Cardiac fibroblast (primary cell): Measurements from ENCODE around the gene ACAP2.
A peak's percentile ranks its signal among the peaks of the same experiment; 100 is the strongest.

Experiments used
- DNase-seq, 2 donors: peaks; one replicate each; pipeline versions ENCODE4 v3.0.0 to v3.0.0-alpha.2; 2010; ENCODE audit warnings: low read depth in 2 of 2
- H3K4me3 ChIP-seq, 2 donors: replicated peaks in 1 of 2; 1 replicate in 1 of 2; 2 replicates in 1 of 2; pipeline ENCODE4 v1.5.1; 2011; ENCODE audit warnings: low read depth in 2 of 2, low read length in 2 of 2, mild to moderate bottlenecking in 2 of 2, moderate library complexity in 1 of 2
- TF ChIP-seq, protein P1 (sequence below): IDR thresholded peaks from one replicate; pipeline ENCODE4 v1.5.1; 2011; ENCODE audit warnings: low read depth, mild to moderate bottlenecking, low read length, inconsistent platforms

Gene ACAP2

DNA sequence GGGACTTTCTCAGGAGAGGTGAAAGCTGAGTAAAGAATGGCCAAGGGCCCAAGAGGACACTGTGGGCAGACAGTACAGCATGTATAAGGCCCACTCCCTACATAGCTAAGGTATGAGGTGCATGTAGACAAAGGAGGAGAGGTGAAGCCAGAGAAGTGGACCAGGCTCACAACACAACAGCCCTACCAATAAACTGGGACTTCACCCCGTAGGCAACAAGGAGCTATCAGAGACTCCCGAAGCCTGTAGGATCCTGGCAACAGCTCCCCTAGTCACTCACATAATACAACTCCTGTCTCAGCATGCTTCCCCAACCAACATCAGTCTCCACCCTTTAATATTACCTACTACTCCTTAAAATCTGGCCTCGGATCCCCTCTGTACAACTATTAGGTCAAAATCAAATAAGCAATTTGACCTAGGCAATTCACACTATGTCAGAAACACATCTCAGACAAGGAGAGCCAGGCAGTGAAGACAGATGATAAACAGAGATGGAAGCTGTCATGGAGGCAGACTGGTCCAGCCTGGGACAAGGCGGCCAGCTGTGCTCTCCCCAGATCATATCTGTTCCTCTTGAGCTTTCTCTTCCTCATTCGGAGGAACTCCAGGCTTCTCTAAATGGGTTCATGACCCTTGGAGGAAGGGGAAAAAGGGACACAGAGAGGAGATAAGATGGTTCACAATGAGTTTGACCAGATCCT is 173.3 kb downstream of the ACAP2 start:
- H3K4me3 ChIP-seq = peak overlapping the region; percentile 73 to 77
- TF ChIP-seq, protein P1, sequence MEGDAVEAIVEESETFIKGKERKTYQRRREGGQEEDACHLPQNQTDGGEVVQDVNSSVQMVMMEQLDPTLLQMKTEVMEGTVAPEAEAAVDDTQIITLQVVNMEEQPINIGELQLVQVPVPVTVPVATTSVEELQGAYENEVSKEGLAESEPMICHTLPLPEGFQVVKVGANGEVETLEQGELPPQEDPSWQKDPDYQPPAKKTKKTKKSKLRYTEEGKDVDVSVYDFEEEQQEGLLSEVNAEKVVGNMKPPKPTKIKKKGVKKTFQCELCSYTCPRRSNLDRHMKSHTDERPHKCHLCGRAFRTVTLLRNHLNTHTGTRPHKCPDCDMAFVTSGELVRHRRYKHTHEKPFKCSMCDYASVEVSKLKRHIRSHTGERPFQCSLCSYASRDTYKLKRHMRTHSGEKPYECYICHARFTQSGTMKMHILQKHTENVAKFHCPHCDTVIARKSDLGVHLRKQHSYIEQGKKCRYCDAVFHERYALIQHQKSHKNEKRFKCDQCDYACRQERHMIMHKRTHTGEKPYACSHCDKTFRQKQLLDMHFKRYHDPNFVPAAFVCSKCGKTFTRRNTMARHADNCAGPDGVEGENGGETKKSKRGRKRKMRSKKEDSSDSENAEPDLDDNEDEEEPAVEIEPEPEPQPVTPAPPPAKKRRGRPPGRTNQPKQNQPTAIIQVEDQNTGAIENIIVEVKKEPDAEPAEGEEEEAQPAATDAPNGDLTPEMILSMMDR = no peak
- DNase-seq = no peak

DNA sequence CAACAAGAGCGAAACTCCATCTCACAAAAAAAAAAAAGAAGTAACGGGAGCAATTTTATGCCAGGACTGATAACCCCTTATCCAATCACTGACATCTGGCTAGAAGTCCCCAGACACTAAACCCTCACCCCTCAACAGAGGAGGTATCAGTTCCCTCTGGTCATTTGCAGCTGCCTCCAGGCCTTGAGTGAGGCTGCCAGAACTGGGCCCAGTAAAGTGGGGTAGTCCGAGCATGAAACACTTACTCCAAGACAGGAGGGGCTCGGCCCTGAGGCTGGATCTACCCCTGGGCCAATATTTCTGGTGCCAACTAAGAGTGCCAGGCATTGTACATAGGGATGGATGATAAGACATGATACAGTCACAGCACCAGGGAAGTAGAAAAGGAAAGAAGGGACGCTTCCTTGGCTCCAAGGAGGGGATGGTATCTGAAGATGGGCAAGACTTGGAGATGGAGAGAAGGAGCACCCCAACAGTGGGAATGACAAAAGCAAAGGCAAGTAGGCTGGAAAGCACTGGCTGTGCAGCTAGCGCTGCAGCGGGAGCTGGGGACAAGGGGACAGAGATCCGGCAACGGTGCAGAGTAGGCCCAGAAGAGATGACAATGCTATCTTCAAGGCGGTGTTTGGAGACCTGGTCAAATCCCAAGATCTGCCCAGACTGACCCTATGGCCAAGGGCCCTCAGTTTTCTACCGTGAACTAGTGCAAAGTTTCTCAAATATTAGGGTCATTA is 174.1 kb downstream of the ACAP2 start:
- DNase-seq = no peak
- no peak overlapping the region for H3K4me3 ChIP-seq
- TF ChIP-seq, protein P1 = no peak

DNA sequence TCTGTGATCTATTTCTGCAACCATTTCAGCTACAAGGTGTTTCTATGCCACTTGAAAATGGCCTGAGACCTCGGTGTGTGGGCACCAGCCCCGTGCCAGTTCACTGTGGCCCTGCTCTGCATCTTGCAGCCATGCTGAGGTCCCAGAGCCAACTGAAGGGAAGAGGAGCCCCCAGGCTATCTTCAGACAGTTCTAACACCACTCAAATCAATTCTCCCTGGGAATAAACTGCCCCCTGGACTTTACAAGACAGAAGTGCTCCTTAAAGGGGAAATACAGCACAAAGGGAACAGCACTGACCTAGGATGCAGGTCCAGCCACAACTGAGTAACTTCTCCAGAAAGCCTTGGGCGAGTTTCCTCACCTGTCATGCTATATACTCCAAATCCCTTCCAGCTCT is 175.7 kb downstream of the ACAP2 start:
- DNase-seq = no peak
- H3K4me3 ChIP-seq = no peak overlapping the region
- TF ChIP-seq, protein P1 = no peak

DNA sequence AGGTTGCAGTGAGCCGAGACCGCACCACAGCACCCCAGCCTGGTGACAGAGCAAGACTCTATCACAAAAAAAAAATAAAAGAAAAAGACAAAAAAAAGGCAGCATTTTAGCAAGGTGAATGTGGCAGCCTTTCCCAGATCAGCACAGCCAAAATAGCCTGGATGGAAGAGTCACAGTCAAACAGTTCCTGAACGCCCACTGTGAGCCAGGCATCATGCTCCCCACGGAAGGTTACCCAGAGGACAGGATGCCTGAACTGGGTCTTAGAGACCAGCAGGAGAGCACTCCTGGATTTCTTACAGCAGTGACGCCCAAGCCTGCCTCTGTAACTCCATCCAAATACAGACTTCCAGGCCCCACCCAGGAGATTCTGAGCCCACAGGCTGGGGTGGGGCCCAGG is 176.4 kb downstream of the ACAP2 start:
- TF ChIP-seq, protein P1 = no peak
- DNase-seq = no peak
- H3K4me3 ChIP-seq = no peak overlapping the region

DNA sequence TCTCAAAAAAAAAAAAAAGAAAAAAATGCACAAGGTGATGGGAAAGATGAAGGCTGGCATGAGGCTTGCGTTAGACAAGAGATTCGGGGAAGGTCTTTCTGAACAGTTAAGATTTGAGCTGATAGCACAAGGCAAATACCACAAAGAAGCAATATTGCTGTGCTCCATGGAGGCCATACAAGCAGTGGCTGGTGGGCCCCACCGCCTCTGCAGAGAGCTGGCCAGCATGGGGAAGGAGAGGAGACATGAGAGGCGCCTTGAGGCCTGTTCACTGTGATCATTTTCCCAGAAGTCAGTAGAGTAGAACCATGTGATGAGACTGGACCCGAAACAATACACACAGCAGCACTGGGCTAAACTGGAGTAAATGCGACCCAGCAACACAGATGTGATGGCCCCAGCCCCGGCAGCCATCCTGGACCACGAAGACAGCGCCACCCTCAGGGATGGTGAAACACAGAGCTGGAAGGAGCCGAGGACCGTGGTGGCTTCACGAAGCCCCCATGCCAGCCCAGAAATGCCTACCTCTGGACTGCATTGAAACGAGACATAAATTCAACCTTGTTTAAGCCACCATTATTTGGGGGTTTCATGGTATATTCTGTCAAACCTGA is 177.3 kb downstream of the ACAP2 start:
- no peak overlapping the region for H3K4me3 ChIP-seq
- TF ChIP-seq, protein P1 = no peak
- no peak for DNase-seq

DNA sequence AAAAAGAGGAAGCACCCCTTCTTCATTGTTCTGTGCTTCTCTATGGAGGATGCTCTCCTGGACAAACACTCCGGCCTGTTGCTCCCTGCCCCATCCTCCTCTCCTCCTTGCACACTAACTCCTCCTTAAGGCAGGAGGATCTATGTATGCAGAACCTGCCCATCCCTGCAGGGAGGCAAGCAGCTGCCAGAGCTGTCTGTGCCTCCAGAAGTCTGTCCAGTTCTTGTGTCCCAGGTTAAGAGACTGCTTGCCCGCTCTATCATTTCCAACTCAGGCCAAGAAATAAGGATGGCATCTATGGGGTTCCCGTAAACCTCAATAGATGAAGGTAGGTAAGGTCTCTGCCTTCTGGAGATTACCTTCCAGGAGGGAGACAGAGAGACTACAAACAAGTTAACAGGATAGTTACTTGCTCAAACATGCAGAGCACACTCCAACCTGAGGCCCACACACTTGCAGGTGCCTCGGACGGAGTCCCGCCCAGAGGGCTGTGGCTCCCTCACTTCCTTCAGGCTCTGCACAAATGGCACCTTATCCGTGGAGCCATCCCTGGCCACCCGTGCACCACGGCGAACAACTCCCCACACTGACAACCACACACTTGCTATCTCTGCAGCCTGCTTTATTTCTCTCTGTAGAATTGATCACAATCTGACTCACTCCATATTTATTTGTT is 178.8 kb downstream of the ACAP2 start:
- no peak overlapping the region for H3K4me3 ChIP-seq
- DNase-seq = no peak
- TF ChIP-seq, protein P1 = no peak
